Anterior cingulate cortex (tissue), 58 donors: ENCODE data around the gene LRRC45.

ENCODE experiments used
- DNase-seq, 58 donors: peaks; one replicate each; lab custom pipeline; 2025; lab: John Stamatoyannopoulos, UW

LRRC45 gene

GRCh38 chr17:82058855-82059249 lies 35.7 kb downstream of the LRRC45 start:
- no peak for DNase-seq

- no peak for DNase-seq
These were observed 36.3 kb downstream of the LRRC45 start for GRCh38 chr17:82059272-82060000.

- DNase-seq, result no peak
These were observed 36.9 kb downstream of the LRRC45 start for GRCh38 chr17:82060001-82060380.

GRCh38 chr17:82060614-82061013 lies 37.5 kb downstream of the LRRC45 start:
- DNase-seq, result no peak

GRCh38 chr17:82061047-82061925 lies 38.2 kb downstream of the LRRC45 start:
- no peak for DNase-seq

GRCh38 chr17:82062076-82062983 lies 39.2 kb downstream of the LRRC45 start:
- DNase-seq, result no peak

GRCh38 chr17:82062984-82063368 lies 39.9 kb downstream of the LRRC45 start:
- no peak for DNase-seq

- DNase-seq, result no peak
These were observed 40.6 kb downstream of the LRRC45 start for GRCh38 chr17:82063424-82064415.

GRCh38 chr17:82064433-82065192 lies 41.5 kb downstream of the LRRC45 start:
- DNase-seq, result no peak

GRCh38 chr17:82065193-82065637 lies 42.1 kb downstream of the LRRC45 start:
- peak in 2 of 58 donors; percentile 38 to 56 for DNase-seq

- peak in 43 of 58 donors; percentile 13 to 63 (median 38) for DNase-seq
These were observed 42.7 kb downstream of the LRRC45 start, which contains the start of gene DUS1L for GRCh38 chr17:82065638-82066303. Gene DUS1L, minus strand, starts transcription at chr17:82065804. Its CDS starts 745 bp downstream, at chr17:82065059.

- DNase-seq, result no peak
These were observed 47.5 kb downstream of the LRRC45 start for GRCh38 chr17:82070611-82071010.

GRCh38 chr17:82072827-82073226 lies 49.7 kb downstream of the LRRC45 start:
- DNase-seq, result no peak

- DNase-seq, result no peak
These were observed 50.3 kb downstream of the LRRC45 start for GRCh38 chr17:82073446-82073845.

GRCh38 chr17:82076018-82076784 lies 53.1 kb downstream of the LRRC45 start:
- DNase-seq, result no peak

- DNase-seq, result no peak
These were observed 53.9 kb downstream of the LRRC45 start for GRCh38 chr17:82076785-82077591.
